ENCODE measurements around the gene CHTF8.

Gene CHTF8

GRCh38 chr16:69089091-69089910, 43.1 kb downstream of the CHTF8 start:
- TF ChIP-seq, protein P1, sequence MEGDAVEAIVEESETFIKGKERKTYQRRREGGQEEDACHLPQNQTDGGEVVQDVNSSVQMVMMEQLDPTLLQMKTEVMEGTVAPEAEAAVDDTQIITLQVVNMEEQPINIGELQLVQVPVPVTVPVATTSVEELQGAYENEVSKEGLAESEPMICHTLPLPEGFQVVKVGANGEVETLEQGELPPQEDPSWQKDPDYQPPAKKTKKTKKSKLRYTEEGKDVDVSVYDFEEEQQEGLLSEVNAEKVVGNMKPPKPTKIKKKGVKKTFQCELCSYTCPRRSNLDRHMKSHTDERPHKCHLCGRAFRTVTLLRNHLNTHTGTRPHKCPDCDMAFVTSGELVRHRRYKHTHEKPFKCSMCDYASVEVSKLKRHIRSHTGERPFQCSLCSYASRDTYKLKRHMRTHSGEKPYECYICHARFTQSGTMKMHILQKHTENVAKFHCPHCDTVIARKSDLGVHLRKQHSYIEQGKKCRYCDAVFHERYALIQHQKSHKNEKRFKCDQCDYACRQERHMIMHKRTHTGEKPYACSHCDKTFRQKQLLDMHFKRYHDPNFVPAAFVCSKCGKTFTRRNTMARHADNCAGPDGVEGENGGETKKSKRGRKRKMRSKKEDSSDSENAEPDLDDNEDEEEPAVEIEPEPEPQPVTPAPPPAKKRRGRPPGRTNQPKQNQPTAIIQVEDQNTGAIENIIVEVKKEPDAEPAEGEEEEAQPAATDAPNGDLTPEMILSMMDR (conservative IDR thresholded peaks at IDR 0.05): no peak
- TF ChIP-seq ZFX (IDR thresholded peaks at IDR 0.05): no peak
- peak overlapping the region; percentile 57 for H3K27ac ChIP-seq

- H3K27ac ChIP-seq: peak overlapping the region; percentile 57
- TF ChIP-seq, protein P1 (conservative IDR thresholded peaks at IDR 0.05): no peak
Measured at GRCh38 chr16:69088684-69089083, 43.7 kb downstream of the CHTF8 start.

DNA sequence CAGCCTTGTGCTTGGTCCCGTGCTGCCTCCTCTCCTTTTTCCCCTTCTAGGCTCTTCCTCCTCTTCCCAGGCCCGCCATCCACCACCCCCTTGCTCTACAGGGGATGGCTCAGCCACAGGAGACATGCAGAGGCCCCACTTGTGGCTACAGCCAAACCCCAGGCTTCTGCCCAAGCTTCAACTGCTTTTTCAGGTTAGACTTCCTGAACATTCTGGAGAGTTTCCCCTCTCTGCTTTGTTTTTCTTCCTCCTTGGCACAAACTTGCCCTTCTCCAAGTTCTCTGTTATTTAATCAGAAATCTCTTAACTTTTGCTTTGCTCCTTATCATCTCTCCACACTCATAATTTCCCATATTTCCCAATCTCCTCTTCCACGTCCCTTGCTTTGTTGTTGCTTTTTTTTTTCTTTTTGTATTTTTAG, 45.2 kb downstream of the CHTF8 start:
- TF ChIP-seq, protein P1 (conservative IDR thresholded peaks at IDR 0.05): no peak
- no peak for TF ChIP-seq ZFX (IDR thresholded peaks at IDR 0.05)
- peak overlapping the region; percentile 84 for H3K27ac ChIP-seq

- no peak for TF ChIP-seq ZFX (IDR thresholded peaks at IDR 0.05)
- TF ChIP-seq, protein P1 (conservative IDR thresholded peaks at IDR 0.05): no peak
- no peak overlapping the region for H3K27ac ChIP-seq
Measured at GRCh38 chr16:69085032-69085695, 47.2 kb downstream of the CHTF8 start.

DNA sequence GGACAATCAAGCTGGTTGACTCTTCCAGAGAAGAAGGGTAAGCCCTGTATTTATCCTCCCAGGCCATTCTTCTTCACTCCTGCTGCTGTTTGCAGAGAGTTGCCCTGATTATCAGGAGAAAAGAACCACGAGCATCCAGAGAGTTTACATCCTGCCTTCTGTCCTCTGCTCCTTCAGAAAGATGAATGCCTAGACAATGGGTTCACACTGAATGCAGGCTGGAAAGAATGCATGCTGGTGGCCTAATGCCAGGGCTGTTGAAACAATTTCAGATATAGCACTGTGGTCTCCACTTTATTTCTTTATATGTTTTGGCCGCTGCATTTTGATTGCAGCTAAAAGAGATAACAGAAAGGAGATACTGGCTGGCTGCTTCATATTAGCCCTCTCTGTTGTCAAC, 48.1 kb downstream of the CHTF8 start:
- TF ChIP-seq, protein P1 (conservative IDR thresholded peaks at IDR 0.05): no peak
- no peak for TF ChIP-seq ZFX (IDR thresholded peaks at IDR 0.05)
- H3K27ac ChIP-seq: no peak overlapping the region

DNA sequence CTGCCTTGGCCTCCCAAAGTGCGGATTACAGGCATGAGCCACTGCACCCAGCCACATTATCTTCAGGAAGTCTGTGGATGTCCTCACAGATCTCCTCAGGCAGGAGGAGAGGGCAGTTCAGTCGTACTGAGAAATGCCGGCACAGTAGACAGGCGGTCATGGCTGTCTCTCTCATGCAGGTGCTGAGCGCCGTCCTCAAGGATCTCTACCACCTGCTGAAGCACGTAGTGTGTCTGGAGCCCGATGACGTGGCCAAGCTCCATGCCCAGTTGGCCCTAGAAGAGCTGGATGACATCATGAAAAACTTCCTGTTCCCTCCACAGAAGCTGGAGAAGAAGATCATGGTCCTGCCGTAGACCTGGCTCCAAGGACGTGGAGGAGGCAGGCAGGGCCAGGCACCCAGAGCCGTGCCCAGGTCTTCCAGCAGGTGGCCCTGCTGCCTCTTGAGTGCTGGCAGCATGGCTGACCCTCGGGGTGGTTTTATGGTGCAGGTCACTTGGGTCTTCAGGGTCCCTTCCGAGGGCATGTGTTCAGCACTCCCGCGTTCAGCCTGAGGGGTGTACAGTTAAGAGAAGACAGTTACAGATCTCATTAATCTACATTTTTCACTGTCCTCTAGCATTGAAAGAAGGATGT, 49.0 kb downstream of the CHTF8 start:
- H3K27ac ChIP-seq: no peak overlapping the region
- TF ChIP-seq, protein P1 (conservative IDR thresholded peaks at IDR 0.05): no peak
- TF ChIP-seq ZFX (IDR thresholded peaks at IDR 0.05): no peak

DNA sequence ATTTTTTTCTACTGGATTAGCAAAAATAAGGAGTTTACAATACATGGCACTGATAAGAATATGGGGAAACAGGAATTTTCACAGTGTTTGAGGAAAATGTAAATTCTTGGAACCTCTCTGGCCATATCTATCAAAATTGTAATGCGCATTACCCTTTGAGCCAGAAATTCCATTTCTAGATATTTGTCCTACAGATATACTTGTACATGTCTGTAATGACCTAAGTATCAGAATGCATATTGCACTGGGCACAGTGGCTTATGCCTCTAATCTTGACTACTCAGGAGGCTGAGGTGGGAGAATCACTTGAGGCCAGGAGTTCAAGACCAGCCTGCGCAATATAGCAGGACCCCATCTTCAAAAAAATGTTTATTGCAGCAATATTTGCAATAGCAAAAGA, 52.7 kb downstream of the CHTF8 start:
- TF ChIP-seq, protein P1 (conservative IDR thresholded peaks at IDR 0.05): no peak
- TF ChIP-seq ZFX (IDR thresholded peaks at IDR 0.05): no peak
- no peak overlapping the region for H3K27ac ChIP-seq

Measured in C4-2B (cell line).